ENCODE measurements around the gene RRP1B. TPM values are rescaled to one million over a fixed set of nuclear protein-coding genes. Genes with fewer than 3 reads are reported as not detected.

RRP1B gene
- total and polyA plus RNA-seq, 2 experiments from 2014 or later: 13.6 to 15.0 TPM

DNA sequence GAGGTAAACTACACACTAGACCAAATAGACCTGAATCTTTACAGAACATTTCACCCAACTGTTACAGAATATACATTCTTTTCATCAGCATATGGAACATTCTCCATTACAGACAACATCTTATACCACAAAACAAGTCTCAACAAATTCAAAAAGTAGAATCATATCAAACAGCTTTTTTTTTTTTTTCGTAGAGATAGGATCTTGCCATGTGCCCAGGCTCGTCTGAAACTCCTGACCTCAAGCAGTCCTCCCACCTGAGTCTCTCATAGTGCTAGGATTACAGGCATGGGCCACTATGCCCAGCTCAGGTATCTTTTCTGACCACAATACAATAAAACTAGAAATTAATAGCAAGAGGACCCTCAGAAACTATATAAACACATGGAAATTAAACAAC, 36.6 kb upstream of the RRP1B start:
- Histone ChIP-seq H3F3A (ENCODE audit: insufficient read depth) (no peaks in the 10 kb centered on the region), H3K9me3 (ENCODE audit: low read depth) (no peaks in the 10 kb centered on the region), H4K20me1 (ENCODE audit: insufficient read depth) (no peaks in the 10 kb centered on the region), H3K79me2 (ENCODE audit: insufficient read depth) (no peaks in the 10 kb centered on the region), H3K4me2 (ENCODE audit: unreplicated experiment) (no peak overlapping the region), H3K36me3 (ENCODE audit: low read depth) (no peaks in the 10 kb centered on the region), H2AFZ (no peak overlapping the region), H3K9me2 (ENCODE audit: insufficient read depth) (no peaks in the 10 kb centered on the region), H3K9ac (no peak overlapping the region), H3K27ac (no peak overlapping the region), H3K4me1 (ENCODE audit: insufficient read depth) (no peaks in the 10 kb centered on the region), H3K4me3 (no peak overlapping the region), H3K27me3 (replicated peaks; ENCODE audit: insufficient read depth) (no peaks in the 10 kb centered on the region)
- WGBS, 2 experiments (ENCODE audit: low coverage in 1 of 2, low lambda C conversion rate in 2 of 2, missing lambda C conversion rate in 2 of 2): 56 to 65% methylated on average over 2 of the region's 2 CpGs
- DNase-seq: no peak
- no peak for TF ChIP-seq EZH2phosphoT487 (IDR thresholded peaks at IDR 0.05; ENCODE audit: insufficient read depth, low read depth)
- no peak for TF ChIP-seq EZH2 (IDR thresholded peaks at IDR 0.05; ENCODE audit: insufficient read depth, poor library complexity, severe bottlenecking)
- in situ Hi-C loops (cut with MboI): no loop called here

DNA sequence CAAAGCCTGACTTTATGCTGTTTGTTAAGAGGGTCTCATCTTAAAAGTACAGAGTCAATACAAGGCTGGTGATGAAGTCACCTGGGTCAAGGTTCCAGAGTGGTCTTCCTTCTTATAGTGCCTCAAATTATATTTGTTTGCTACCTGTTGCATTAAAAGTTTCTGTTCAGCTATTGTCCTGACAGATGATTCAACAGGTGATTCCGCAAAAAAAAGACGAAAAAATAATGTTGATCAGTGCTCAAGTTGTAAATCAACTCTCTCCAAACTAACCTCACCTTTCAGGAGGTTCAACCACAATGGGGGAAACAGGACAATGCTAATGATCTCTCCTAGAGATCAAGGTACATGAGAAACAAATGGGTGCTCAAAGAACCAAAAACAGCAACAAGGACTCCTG, 35.8 kb upstream of the RRP1B start:
- H3K79me2 ChIP-seq (ENCODE audit: insufficient read depth): no peaks in the 10 kb centered on the region
- H3K9ac ChIP-seq: no peak overlapping the region
- H3K9me3 ChIP-seq (ENCODE audit: low read depth): no peaks in the 10 kb centered on the region
- no peak overlapping the region for H2AFZ ChIP-seq
- H3K4me3 ChIP-seq: no peak overlapping the region
- 69 to 86% methylated on average over 2 of the region's 2 CpGs for WGBS, 2 experiments (ENCODE audit: low coverage in 1 of 2, low lambda C conversion rate in 2 of 2, missing lambda C conversion rate in 2 of 2)
- H3K27ac ChIP-seq: no peak overlapping the region
- no peaks in the 10 kb centered on the region for H3K36me3 ChIP-seq (ENCODE audit: low read depth)
- TF ChIP-seq EZH2 (IDR thresholded peaks at IDR 0.05; ENCODE audit: insufficient read depth, poor library complexity, severe bottlenecking) (no peak), EZH2phosphoT487 (IDR thresholded peaks at IDR 0.05; ENCODE audit: insufficient read depth, low read depth) (no peak)
- no peaks in the 10 kb centered on the region for H3K9me2 ChIP-seq (ENCODE audit: insufficient read depth)
- H3F3A ChIP-seq (ENCODE audit: insufficient read depth): no peaks in the 10 kb centered on the region
- H4K20me1 ChIP-seq (ENCODE audit: insufficient read depth): no peaks in the 10 kb centered on the region
- no peak overlapping the region for H3K4me2 ChIP-seq (ENCODE audit: unreplicated experiment)
- in situ Hi-C loops (cut with MboI): no loop called here
- no peaks in the 10 kb centered on the region for H3K4me1 ChIP-seq (ENCODE audit: insufficient read depth)
- DNase-seq: no peak
- no peaks in the 10 kb centered on the region for H3K27me3 ChIP-seq (replicated peaks; ENCODE audit: insufficient read depth)

DNA sequence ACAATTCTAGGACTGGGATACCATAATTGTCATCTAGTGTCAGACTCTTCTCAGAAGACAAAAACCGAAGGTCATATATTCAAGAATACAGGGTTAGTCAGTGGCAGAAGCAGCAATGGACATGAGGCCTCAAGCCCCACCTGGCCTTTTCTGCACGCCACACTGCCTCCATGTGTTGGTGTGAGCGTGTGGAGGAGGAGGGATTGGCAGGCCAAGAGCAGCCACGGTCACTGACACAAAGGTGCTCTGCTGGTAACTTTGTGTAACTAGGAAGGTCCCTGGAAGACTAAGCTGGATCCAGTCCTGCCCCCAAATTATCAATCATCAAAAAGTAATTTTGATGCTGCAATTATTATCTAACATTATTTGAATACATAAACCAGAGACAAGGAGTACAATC, 35.0 kb upstream of the RRP1B start:
- Histone ChIP-seq H3K79me2 (ENCODE audit: insufficient read depth) (no peaks in the 10 kb centered on the region), H4K20me1 (ENCODE audit: insufficient read depth) (no peaks in the 10 kb centered on the region), H3K27ac (no peak overlapping the region), H3K9me2 (ENCODE audit: insufficient read depth) (no peaks in the 10 kb centered on the region), H3K9me3 (ENCODE audit: low read depth) (no peaks in the 10 kb centered on the region), H2AFZ (no peak overlapping the region), H3K4me3 (no peak overlapping the region), H3F3A (ENCODE audit: insufficient read depth) (no peaks in the 10 kb centered on the region), H3K4me1 (ENCODE audit: insufficient read depth) (no peaks in the 10 kb centered on the region), H3K27me3 (replicated peaks; ENCODE audit: insufficient read depth) (no peaks in the 10 kb centered on the region), H3K4me2 (ENCODE audit: unreplicated experiment) (no peak overlapping the region), H3K36me3 (ENCODE audit: low read depth) (no peaks in the 10 kb centered on the region), H3K9ac (no peak overlapping the region)
- in situ Hi-C loops (cut with MboI): no loop called here
- 76 to 81% methylated on average over 4 of the region's 4 CpGs for WGBS, 2 experiments (ENCODE audit: low coverage in 1 of 2, low lambda C conversion rate in 2 of 2, missing lambda C conversion rate in 2 of 2)
- DNase-seq: no peak
- TF ChIP-seq EZH2phosphoT487 (IDR thresholded peaks at IDR 0.05; ENCODE audit: insufficient read depth, low read depth): no peak
- TF ChIP-seq EZH2 (IDR thresholded peaks at IDR 0.05; ENCODE audit: insufficient read depth, poor library complexity, severe bottlenecking): no peak

DNA sequence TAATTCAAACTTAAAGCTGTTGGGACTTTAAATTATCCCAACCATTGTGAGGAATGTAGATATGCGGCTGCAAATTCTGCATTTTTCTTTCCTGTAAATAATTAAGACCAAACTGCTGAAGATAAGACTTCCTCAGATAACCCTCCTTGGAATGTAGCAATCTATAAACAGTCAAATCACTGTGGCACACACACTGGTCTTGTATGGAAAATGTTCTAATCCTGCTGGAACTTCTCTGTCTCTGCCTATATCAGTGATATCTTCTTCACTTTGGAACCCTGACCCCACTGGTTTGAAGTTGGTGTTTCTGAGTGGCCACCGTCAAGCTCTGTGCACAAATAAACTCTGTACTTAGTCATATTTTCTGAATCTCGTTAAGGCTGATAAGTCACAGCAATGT, 33.0 kb upstream of the RRP1B start:
- H3K36me3 ChIP-seq (ENCODE audit: low read depth): no peaks in the 10 kb centered on the region
- H3K9me2 ChIP-seq (ENCODE audit: insufficient read depth): no peaks in the 10 kb centered on the region
- H4K20me1 ChIP-seq (ENCODE audit: insufficient read depth): no peaks in the 10 kb centered on the region
- no peaks in the 10 kb centered on the region for H3K27me3 ChIP-seq (replicated peaks; ENCODE audit: insufficient read depth)
- H3K79me2 ChIP-seq (ENCODE audit: insufficient read depth): no peaks in the 10 kb centered on the region
- in situ Hi-C loops (cut with MboI): no loop called here
- H3K4me3 ChIP-seq: no peak overlapping the region
- H3K4me1 ChIP-seq (ENCODE audit: insufficient read depth): no peaks in the 10 kb centered on the region
- H2AFZ ChIP-seq: no peak overlapping the region
- H3K27ac ChIP-seq: no peak overlapping the region
- no peak overlapping the region for H3K4me2 ChIP-seq (ENCODE audit: unreplicated experiment)
- no peak overlapping the region for H3K9ac ChIP-seq
- WGBS, 2 experiments (ENCODE audit: low coverage in 1 of 2, low lambda C conversion rate in 2 of 2, missing lambda C conversion rate in 2 of 2): 71% methylated on average over 3 of the region's 3 CpGs
- no peaks in the 10 kb centered on the region for H3K9me3 ChIP-seq (ENCODE audit: low read depth)
- DNase-seq: no peak
- no peaks in the 10 kb centered on the region for H3F3A ChIP-seq (ENCODE audit: insufficient read depth)
- TF ChIP-seq EZH2 (IDR thresholded peaks at IDR 0.05; ENCODE audit: insufficient read depth, poor library complexity, severe bottlenecking) (no peak), EZH2phosphoT487 (IDR thresholded peaks at IDR 0.05; ENCODE audit: insufficient read depth, low read depth) (no peak)

DNA sequence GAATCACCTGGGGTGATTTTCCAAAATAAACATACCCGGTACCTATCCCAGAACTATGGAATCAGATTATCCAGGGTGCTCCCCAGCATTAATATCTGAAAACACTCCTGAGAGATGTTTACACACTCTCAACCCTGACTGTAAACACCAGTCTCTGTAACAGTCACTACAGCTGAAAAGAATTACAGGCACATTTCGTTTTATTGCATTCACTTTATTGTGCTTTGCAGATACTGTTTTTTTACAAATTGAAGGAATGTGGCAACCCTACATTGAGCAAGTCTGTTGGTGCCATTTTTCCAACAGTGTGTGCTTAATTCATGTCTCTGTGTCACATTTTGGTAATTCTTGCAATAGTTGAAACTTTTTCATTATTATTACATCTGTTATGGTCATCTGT, 31.8 kb upstream of the RRP1B start:
- no peaks in the 10 kb centered on the region for H3K27me3 ChIP-seq (replicated peaks; ENCODE audit: insufficient read depth)
- H2AFZ ChIP-seq: no peak overlapping the region
- 50 to 54% methylated on average over 2 of the region's 2 CpGs for WGBS, 2 experiments (ENCODE audit: low coverage in 1 of 2, low lambda C conversion rate in 2 of 2, missing lambda C conversion rate in 2 of 2)
- H3K9ac ChIP-seq: no peak overlapping the region
- no peaks in the 10 kb centered on the region for H3K79me2 ChIP-seq (ENCODE audit: insufficient read depth)
- TF ChIP-seq EZH2 (IDR thresholded peaks at IDR 0.05; ENCODE audit: insufficient read depth, poor library complexity, severe bottlenecking) (no peak), EZH2phosphoT487 (IDR thresholded peaks at IDR 0.05; ENCODE audit: insufficient read depth, low read depth) (no peak)
- no peak overlapping the region for H3K4me2 ChIP-seq (ENCODE audit: unreplicated experiment)
- no peaks in the 10 kb centered on the region for H3K9me2 ChIP-seq (ENCODE audit: insufficient read depth)
- H3K36me3 ChIP-seq (ENCODE audit: low read depth): no peaks in the 10 kb centered on the region
- DNase-seq: no peak
- no peak overlapping the region for H3K27ac ChIP-seq
- 0 out of 2 replicates have a peak, but pooled peaks cover 1% of the 10 kb centered on the region for H3K4me1 ChIP-seq (ENCODE audit: insufficient read depth)
- no peaks in the 10 kb centered on the region for H3K9me3 ChIP-seq (ENCODE audit: low read depth)
- in situ Hi-C loops (cut with MboI): no loop called here
- H4K20me1 ChIP-seq (ENCODE audit: insufficient read depth): no peaks in the 10 kb centered on the region
- H3F3A ChIP-seq (ENCODE audit: insufficient read depth): no peaks in the 10 kb centered on the region
- no peak overlapping the region for H3K4me3 ChIP-seq
